Measurements from ENCODE around the gene BPIFB4. TPM values are rescaled to one million over a fixed set of nuclear protein-coding genes. Genes with fewer than 3 reads are reported as not detected.

Gene BPIFB4
- total and polyA plus RNA-seq, 9 of the 15 experiments (the other 6 are each of a cell fraction or from before 2014, with no cell fraction given): not detected

DNA sequence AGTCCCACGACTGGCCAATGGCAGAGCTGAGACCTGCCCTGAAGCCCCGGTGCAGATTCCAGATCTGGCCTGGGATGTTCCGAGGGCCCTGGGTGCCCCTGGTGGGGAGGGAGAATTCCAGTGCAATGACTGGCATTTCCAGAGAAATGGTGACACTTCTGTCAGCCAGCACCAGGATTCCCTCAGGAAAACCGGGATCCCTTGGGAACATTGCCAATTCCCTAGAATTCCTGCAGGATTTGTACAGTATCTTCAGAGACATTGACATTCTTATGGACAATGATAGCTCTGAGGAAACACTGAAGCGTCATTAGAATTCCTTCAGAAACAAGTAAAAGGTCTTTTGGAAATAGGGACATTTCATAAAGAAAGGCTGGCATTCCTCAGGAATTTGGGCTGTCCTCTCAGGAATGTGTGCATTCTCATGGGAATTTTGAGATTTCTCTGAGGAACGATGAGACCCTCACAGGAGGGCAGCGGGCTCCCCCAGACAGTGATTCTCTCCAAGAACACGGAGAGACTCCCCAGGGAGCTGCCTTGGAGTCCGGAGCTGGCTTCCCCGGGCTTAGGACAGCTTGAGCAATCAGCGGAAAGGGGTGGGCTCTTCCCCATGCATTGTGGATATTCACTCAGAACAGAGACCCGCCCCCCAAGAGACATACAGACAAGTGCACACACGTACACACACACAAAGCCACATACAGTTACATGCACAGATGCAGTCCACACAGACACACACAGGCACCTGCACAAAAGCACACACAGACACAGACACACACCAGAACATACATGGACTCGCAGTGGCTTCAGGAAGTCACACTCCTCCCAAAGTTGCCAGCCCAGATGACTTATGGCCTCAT is 53.3 kb downstream of the BPIFB4 start (continued):
- TF ChIP-seq, protein P1, sequence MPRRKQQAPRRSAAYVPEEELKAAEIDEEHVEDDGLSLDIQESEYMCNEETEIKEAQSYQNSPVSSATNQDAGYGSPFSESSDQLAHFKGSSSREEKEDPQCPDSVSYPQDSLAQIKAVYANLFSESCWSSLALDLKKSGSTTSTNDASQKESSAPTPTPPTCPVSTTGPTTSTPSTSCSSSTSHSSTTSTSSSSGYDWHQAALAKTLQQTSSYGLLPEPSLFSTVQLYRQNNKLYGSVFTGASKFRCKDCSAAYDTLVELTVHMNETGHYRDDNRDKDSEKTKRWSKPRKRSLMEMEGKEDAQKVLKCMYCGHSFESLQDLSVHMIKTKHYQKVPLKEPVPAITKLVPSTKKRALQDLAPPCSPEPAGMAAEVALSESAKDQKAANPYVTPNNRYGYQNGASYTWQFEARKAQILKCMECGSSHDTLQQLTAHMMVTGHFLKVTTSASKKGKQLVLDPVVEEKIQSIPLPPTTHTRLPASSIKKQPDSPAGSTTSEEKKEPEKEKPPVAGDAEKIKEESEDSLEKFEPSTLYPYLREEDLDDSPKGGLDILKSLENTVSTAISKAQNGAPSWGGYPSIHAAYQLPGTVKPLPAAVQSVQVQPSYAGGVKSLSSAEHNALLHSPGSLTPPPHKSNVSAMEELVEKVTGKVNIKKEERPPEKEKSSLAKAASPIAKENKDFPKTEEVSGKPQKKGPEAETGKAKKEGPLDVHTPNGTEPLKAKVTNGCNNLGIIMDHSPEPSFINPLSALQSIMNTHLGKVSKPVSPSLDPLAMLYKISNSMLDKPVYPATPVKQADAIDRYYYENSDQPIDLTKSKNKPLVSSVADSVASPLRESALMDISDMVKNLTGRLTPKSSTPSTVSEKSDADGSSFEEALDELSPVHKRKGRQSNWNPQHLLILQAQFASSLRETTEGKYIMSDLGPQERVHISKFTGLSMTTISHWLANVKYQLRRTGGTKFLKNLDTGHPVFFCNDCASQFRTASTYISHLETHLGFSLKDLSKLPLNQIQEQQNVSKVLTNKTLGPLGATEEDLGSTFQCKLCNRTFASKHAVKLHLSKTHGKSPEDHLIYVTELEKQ (CRISPR knock-in tag; IDR thresholded peaks at IDR 0.05): no peak
- TF ChIP-seq NFIC (IDR thresholded peaks at IDR 0.05): no peak

DNA sequence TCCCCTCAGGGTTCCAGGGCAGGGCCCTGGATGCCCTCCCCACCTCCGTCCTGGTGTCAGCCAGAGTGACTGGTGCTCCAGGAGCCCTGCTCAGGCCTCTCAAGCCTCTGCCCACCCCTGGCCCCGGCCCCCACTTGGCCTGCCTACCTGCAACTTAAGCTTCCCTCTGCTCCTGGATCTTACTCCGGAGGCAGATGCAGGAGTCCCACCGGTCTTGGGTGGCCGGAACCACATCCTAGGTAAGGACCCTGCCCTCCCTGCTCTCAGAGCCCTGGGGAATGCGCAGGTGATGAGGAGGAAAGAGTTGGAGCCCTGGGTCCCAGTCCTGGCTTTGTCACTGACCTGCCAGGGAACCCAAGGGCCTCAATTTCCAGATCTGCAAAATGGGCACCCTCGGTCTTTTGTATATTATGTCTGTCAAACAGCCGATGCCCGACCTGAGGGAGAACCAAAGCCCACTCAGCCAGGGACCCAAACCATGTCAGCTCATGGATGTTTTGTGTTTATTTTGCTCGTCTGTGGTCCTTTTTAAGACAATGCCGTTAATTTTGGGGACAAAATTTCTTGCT is 54.0 kb downstream of the BPIFB4 start:
- H3K4me3 ChIP-seq: no peak overlapping the region
- no peaks in the 10 kb centered on the region for H3K79me2 ChIP-seq (ENCODE audit: control insufficient read depth, insufficient read depth, low read length)
- no peaks in the 10 kb centered on the region for H3K36me3 ChIP-seq (ENCODE audit: control insufficient read depth, insufficient read depth, low read length)
- H2AFZ ChIP-seq (ENCODE audit: low read depth, low read length): no peak overlapping the region
- no peaks in the 10 kb centered on the region for H3K4me1 ChIP-seq (replicated peaks in 1 of 2; ENCODE audit: control insufficient read depth in 2 of 2, insufficient read depth in 2 of 2, low read length in 2 of 2)
- no peak for DNase-seq (ENCODE audit: extremely low read depth in 1 of 4, low spot score in 3 of 4)
- in situ Hi-C loops (cut with MboI): no loop called here
- no peaks in the 10 kb centered on the region for H3K9me3 ChIP-seq (replicated peaks; ENCODE audit: control insufficient read depth, insufficient read depth, low read depth, low read length)
- ChIA-PET CTCF (ENCODE audit: low intra/inter-chr PET ratio) (no interaction called here), POLR2A (no interaction called here)
- H4K20me1 ChIP-seq (replicated peaks; ENCODE audit: control insufficient read depth, insufficient read depth, low read length): no peaks in the 10 kb centered on the region
- no TSS peak for BruUV-seq (replicated peaks)
- no peak overlapping the region for H3K4me2 ChIP-seq (ENCODE audit: insufficient read depth, low read length)
- H3K9me1 ChIP-seq (ENCODE audit: control insufficient read depth, insufficient read depth, low read length): no peaks in the 10 kb centered on the region
- H3K27me3 ChIP-seq (ENCODE audit: control insufficient read depth in 2 of 2, insufficient read depth in 2 of 2, low read length in 2 of 2): peaks cover 3 to 27% of the 10 kb centered on the region in 2 experiments; a peak in 4 of 5 replicates
- WGBS (ENCODE audit: insufficient coverage, low coverage, missing lambda C conversion rate): 5% methylated on average over 11 of the region's 11 CpGs
- H3K9ac ChIP-seq (ENCODE audit: insufficient read depth in 1 of 2, low read depth in 2 of 2, low read length in 2 of 2): no peak overlapping the region
- no peak overlapping the region for H3K27ac ChIP-seq (ENCODE audit: extremely low read depth, low read depth, low read length)
- no peak for ATAC-seq
- no peak for FAIRE-seq
- intact Hi-C loops (cut with micrococcal nuclease): no loop called here
- TF ChIP-seq EGR1 (conservative IDR thresholded peaks at IDR 0.05): no peak
- no peak for TF ChIP-seq GABPB2 (CRISPR knock-in tag; conservative IDR thresholded peaks at IDR 0.05)
- no peak for TF ChIP-seq PYGO2 (tag; IDR thresholded peaks at IDR 0.05)
- TF ChIP-seq TARDBP (IDR thresholded peaks at IDR 0.05): no peak
- no peak for TF ChIP-seq ZNF436 (CRISPR knock-in tag; IDR thresholded peaks at IDR 0.05)
- TF ChIP-seq HNRNPUL1 (IDR thresholded peaks at IDR 0.05; ENCODE audit: low read length): no peak
- no peak for TF ChIP-seq ZZZ3 (IDR thresholded peaks at IDR 0.05)
- TF ChIP-seq ZNF551 (CRISPR knock-in tag; IDR thresholded peaks at IDR 0.05): no peak
- no peak for TF ChIP-seq ZNF24 (IDR thresholded peaks at IDR 0.05)
- TF ChIP-seq, protein P2, sequence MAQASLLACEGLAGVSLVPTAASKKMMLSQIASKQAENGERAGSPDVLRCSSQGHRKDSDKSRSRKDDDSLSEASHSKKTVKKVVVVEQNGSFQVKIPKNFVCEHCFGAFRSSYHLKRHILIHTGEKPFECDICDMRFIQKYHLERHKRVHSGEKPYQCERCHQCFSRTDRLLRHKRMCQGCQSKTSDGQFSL (CRISPR knock-in tag; IDR thresholded peaks at IDR 0.05): no peak
- TF ChIP-seq, protein P2 (tag; IDR thresholded peaks at IDR 0.05): no peak
- no peak for TF ChIP-seq BRCA1 (IDR thresholded peaks at IDR 0.05)
- TF ChIP-seq BRCA1 (CRISPR knock-in tag; IDR thresholded peaks at IDR 0.05): no peak
- no peak for TF ChIP-seq ZNF146 (CRISPR knock-in tag; IDR thresholded peaks at IDR 0.05; ENCODE audit: unreplicated experiment)
- TF ChIP-seq ZNF507 (tag; conservative IDR thresholded peaks at IDR 0.05): no peak
- TF ChIP-seq SETDB1 (IDR thresholded peaks at IDR 0.05; ENCODE audit: low read length): no peak
- TF ChIP-seq FOSL1 (tag; conservative IDR thresholded peaks at IDR 0.05): no peak
- TF ChIP-seq SMARCE1 (IDR thresholded peaks at IDR 0.05): no peak

All from K562 (cell line).